Embryonic facial prominence (tissue), 1 donor: Measurements from ENCODE around the gene FAF1.
"Not testable (repeated sequence)": the region's sequence is repeated elsewhere in the genome, so short reads cannot be mapped to it uniquely, and the experiment has no call there.

Source experiments
- DNase-seq: peaks from one replicate; pipeline ENCODE4 v3.0.0-alpha.2; 2016; ENCODE audit errors: extremely low spot score

Gene FAF1

DNA sequence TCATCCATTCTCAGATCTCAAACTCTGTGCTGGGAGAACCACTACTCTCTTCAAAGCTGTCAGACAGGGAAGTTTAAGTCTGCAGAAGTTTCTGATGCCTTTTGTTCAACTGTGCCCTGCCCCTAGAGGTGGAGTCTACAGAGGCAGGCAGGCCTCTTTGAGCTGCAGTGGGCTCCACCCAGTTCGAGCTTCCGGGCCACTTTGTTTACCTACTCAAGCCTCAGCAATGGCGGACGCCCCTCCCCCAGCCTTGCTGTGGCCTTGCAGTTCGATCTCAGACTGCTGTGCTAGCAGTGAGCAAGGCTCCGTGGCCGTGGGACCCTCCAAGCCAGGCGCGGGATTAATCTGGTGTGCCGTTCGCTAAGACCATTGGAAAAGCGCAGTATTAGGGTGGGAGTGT is 49.7 kb downstream of the FAF1 start:
- DNase-seq = not testable (repeated sequence)

DNA sequence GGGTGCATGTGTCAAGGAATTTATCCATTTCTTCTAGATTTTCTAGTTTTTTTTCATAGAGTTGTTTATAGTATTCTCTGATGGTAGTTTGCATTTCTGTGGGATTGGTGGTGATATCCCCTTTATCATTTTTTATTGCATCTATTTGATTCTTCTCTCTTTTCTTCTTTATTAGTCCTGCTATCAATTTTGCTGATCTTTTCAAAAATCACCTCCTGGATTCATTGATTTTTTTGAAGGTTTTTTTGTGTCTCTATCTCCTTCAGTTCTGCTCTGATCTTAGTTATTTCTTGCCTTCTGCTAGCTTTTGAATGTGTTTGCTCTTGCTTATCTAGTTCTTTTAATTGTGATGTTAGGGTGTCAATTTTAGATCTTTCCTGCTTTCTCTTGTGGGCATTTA is 52.5 kb downstream of the FAF1 start:
- not testable (repeated sequence) for DNase-seq

- DNase-seq = not testable (repeated sequence)
Measured at GRCh38 chr1:50906050-50906449, 54.0 kb downstream of the FAF1 start.

DNA sequence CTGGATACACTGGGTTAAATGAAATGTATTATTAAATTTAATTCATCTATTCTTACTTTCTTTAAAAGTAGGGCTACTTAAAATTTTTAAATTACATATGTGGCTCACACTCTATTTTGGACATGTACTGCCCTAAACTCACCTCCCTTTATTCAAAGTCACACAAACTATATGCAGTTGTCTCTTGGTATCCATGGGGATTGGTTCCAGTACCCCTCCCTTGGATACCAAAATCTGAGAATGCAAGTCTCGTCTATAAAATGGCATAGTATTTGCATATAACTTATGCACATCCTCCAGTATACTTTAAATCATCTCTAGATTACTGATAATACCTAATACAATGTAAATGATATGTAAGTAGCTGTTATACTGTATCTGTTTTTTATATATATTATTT is 57.6 kb downstream of the FAF1 start:
- no peak for DNase-seq

GRCh38 chr1:50901872-50902271 is 58.2 kb downstream of the FAF1 start:
- DNase-seq = no peak

DNA sequence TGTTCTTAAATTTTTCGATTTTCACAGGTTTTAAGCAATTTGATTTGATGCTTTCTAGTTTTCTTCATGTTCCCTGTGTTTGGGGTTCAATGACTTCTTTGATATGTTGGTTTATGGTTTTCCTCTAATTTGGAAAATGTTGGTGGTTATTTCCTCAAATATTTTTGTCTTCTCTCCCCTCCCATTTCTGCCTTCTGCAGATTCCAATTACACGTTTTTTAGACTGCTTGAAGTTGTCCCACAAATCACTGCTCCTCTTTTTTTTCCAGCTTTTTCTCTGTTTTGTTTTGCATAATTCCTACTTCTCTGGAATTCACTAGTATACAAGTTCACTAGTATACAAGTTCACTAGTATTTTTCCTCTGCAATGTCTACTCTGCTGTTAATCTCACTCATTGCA is 61.3 kb downstream of the FAF1 start:
- DNase-seq = no peak

GRCh38 chr1:50894340-50894739 is 65.7 kb downstream of the FAF1 start:
- DNase-seq = no peak

DNA sequence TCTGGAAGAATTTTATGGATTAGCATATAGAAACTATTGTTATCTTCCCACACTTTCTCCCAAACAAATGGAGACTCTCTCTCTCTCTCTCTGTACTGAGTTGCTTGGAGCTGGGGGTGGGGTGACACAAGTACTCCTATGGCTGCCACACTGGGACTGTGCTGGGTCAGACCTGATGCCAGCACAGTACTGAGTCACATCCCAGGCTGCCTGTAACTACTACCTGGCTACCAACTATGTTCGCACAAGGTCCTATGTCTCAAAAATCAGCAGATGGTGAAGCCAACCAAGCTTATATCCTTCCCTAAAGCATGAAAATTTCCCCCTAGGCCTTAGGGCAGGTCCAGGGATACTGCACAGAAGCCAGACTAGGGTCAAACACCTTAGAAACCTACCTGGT is 66.6 kb downstream of the FAF1 start:
- no peak for DNase-seq

- not testable (repeated sequence) for DNase-seq
Measured at GRCh38 chr1:50887555-50887954, 72.5 kb downstream of the FAF1 start.

DNA sequence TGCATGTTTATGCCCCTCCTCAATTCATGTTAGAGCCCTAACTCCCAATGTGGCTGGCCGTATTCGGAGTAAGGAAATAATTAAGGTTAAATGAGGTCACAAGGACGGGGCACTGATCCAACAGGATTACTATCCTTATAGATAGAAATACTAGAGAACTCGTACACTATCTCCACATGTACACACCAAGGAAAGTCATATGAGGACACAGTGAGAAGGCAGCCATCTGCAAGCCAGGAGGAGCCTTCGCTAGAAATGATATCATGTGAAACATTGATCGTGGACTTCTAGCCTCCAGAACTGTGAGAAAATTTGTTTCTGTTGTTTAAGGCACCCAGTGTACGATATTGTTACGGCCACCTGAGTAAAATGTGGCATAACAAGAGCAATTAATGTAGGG is 79.7 kb downstream of the FAF1 start:
- no peak for DNase-seq

GRCh38 chr1:50879137-50879536 is 80.9 kb downstream of the FAF1 start:
- no peak for DNase-seq

DNA sequence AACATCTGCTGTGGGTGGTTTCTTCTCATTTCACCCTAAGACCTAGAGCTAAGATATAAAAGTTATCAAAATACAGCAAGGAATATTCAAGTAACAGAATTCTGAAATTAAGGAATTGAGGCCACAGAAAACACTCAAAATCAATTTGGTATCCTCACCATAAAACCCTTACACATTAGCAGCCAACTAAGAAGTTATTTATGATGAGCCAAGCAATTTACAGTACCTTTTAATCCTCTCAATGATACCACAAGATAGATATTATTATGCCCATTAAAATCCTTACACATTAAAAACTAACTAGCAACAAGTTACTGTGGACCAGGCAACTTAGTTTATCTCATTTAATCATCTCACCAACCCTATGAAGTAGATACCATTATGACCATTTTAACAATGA is 81.6 kb downstream of the FAF1 start:
- no peak for DNase-seq

GRCh38 chr1:50877641-50878040 is 82.4 kb downstream of the FAF1 start:
- no peak for DNase-seq

- no peak for DNase-seq
Measured at GRCh38 chr1:50873458-50874187, 86.4 kb downstream of the FAF1 start.

DNA sequence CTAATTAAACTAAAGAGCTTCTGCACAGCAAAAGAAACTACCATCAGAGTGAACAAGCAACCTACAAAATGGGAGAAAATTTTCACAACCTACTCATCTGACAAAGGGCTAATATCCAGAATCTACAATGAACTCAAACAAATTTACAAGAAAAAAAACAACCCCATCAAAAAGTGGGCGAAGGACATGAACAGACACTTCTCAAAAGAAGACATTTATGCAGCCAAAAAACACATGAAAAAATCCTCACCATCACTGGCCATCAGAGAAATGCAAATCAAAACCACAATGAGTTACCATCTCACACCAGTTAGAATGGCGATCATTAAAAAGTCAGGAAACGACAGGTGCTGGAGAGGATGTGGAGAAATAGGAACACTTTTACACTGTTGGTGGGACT is 95.2 kb downstream of the FAF1 start:
- not testable (repeated sequence) for DNase-seq

GRCh38 chr1:50861772-50862171 is 98.3 kb downstream of the FAF1 start:
- DNase-seq = no peak

GRCh38 chr1:50860702-50861101 is 99.4 kb downstream of the FAF1 start:
- no peak for DNase-seq

DNA sequence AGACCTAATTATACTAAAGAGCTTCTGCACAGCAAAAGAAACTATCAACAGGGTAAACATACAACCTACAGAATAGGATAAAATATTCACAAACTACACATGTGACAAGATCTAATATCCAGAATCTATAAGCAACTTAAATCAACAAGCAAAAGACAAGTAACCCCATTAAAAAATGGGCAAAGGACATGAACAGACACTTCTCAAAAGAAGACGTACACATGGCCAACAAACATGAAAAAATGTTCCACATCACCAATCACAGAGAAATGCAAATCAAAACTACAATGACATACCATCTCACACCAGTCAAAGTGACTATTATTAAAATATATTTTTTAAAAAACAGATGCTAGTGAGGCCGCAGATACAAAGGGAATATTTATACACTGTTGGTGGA is 99.8 kb downstream of the FAF1 start:
- no peak for DNase-seq

- no peak for DNase-seq
Measured at GRCh38 chr1:50859657-50860056, 100.4 kb downstream of the FAF1 start.

- DNase-seq = no peak
Measured at GRCh38 chr1:50858761-50859160, 101.3 kb downstream of the FAF1 start.

DNA sequence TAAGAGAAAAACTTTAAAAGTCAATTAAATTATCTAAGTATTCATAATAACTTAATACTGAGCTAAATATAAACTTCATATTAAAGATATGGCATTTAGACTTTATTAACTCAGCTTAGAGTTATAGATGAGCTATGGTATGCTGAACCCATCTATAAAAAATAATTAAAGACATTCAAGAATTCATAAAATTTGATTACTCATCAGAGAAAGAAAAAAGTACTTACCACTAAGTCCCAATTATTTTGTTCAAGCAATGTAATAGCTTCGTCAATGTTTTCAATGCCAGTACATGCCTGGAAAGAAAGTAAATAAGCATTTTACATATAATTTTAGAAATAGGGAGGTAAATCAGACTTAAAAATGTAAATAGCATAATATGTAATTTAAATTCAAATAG is 102.4 kb downstream of the FAF1 start:
- DNase-seq = no peak

DNA sequence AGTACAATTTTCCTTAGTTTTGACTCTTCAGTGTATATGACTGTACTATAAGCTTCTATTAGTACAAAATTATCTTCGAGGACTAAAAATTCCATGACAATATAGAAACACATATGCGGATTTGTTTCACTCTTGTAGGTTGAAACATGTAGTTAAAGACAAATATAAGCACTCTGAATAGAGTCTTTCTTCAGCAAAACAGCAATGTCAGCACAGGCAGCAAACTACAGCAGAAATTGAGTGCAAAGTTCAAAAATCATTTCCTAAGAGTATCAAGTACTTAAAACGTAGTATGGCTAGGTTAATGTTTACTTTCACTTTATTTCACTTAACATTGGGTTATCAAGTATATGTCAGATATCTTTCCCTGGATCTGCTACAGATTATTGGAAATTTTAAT is 106.7 kb downstream of the FAF1 start:
- DNase-seq = no peak

- no peak for DNase-seq
Measured at GRCh38 chr1:50852889-50853288, 107.2 kb downstream of the FAF1 start.

GRCh38 chr1:50851466-50851865 is 108.6 kb downstream of the FAF1 start:
- no peak for DNase-seq
